MV-4-11 (cell line): ENCODE data around the gene CTNNA1.
A peak's percentile ranks its signal among the peaks of the same experiment; 100 is the strongest.

Experiments
- DNase-seq: peaks from one replicate; lab custom pipeline; 2025; lab: John Stamatoyannopoulos, UW

Gene CTNNA1

GRCh38 chr5:138949988-138950387 lies 196.8 kb downstream of the CTNNA1 start:
- DNase-seq, result no peak

DNA sequence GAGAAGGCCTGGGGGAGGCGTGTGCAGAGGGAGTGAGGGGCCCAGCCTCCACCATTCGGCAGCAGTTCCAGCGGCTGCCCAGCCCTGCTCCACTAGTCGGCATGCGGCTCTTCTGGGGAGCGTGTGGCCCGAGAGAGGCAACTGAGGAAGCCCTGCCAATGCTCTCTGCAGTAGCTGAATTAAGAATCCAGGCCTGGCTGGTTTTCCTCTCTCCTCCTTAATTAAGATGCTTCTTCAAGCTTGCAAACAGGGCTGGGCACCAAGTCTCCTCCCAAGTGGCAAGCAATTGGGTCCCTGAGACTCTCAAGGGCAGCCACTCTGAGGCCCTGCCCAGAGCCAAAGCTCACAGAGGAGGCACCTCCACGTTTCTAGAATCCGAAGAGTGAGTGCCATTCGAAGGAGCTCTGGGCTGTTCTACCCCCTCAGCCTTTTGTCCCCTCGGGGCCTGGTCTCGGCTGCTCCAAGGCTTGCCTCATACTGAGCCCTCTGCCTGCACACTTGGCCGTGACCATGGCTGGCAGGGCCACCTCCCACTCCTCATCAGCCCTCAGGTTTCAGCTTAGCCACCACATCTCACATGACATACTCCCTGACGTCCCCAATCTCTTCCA lies 197.3 kb downstream of the CTNNA1 start:
- DNase-seq, result no peak

DNA sequence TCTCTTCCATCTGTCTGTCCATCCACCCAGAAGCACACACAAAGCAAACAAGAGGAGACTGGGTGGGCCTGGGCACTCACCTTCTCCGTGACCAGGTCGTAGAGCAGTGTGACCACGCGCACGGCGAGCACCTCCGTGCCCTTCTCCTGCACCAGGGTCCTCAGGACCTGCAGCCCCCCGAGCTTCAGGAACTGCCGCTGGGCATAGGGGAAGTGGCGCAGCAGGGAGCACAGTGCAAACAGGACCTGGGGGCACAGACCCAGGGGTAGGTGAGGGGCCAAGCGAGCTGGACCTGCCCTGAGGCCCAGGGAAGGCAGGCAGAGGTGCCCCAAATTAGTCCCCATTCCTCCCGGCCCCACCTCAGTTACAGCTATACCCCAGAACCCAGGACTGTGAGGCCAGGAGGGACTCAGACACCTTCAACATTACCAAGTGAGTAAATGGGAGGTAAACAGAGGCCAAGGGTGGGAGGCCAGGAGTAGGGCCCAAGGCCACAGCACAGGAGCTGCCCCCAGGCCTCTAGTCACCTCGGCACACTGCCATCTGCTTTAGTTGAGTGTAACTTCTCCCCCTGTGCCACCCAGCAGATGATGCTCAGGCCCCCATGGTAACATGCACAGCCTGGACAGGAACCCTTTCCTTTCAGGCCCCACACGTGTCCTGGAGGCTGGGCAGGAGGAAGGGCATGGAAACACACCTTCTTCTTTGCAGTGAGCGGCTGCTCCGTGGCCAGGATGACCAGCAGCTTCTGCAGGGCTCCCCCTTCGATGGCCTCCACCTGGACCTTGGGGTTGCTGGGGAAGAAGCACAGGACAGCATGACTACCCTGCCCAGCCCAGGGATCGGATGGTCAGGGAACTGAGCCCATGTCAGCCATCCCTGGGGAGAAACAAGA lies 198.1 kb downstream of the CTNNA1 start:
- DNase-seq, result no peak

DNA sequence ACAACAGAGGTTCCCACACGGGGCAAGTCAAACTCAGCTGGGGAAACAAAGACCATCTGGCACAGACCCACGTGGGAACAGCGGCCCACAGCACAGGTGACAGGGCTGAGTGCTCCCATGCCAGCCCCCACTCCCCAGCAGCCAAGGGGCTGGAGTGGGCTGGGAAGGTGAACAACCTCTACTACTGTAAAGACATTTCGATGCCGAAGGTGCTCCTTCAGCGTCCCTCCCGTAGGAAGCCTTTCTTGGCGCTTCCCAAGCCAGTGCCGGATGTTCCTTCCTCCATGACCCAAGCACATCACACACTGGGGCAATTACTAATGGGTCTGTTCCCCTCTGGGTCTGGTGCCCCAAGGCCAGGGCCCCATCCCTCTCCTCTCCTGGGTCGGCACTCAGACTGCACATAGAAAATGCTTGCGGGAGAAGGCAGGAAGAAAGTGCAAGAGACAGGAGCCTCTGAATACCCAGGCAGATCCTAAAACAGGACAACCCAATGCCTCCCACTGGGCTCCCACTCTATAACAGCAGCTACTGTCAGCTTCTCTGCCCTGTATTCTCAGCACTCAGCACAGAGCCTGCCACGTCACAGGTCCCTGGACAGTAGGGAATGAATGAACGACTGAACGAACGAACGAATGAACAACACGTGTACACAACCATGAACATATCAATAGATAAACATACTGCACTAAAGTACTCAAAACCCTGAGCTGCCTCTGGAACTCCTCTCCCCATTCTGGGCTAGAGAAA lies 198.9 kb downstream of the CTNNA1 start:
- no peak for DNase-seq

DNA sequence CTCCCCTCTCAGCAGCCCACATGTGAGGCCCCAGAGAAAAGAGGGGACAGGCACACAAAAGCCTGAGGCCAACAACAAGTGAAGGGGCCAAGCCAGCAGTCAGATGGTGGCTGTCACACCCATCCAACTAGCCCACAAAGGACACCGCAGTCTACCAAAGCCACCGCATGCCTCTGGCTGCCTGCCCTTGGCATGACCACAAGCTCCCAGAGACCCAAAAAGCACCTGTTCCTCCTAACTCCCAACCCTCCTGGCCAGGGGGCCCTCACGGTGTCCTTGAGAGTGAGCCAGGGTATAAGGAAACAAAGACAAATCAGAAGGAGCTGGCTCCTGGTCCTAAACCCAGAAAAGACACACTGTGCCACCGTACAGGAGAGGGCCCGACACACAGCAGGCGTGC lies 199.7 kb downstream of the CTNNA1 start:
- no peak for DNase-seq

- peak; percentile 54 for DNase-seq
Measured at GRCh38 chr5:138953387-138954256, 200.4 kb downstream of the CTNNA1 start.

DNA sequence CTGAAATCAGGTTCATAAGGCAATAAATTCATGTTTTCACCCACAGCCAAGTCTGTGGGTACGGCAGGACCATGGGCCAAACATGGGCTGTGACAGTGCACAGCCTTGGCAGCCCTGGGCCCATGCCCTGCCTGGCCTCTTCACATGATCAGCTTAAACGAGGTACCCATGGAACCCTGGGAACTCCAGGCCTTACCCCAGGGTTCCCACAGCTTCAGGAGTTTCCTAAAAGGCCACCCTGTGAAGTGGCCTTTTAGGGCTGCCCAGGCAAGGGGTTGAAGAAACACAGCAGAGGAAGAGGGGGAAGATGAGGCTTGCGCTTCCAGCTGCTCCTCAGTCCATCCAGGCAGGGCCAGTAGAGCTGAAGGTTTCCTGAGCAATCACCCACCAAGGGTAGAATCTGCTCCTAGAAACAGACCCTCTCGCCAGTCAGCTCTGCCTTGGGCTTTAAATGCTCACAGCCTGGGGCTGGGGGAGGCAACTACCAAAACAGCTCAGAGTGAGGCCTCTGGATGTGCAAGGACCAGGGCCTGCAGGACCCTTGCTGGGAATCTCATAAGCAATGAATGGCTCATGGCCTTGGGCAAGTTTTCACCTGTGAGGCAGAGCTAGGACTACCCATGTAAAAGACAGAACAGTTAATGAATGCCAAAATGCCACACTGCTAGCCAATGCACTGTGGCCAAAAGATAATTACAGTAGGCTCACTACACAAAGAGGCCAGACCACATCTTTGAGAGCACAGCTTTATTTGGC lies 201.2 kb downstream of the CTNNA1 start:
- DNase-seq, result no peak

DNA sequence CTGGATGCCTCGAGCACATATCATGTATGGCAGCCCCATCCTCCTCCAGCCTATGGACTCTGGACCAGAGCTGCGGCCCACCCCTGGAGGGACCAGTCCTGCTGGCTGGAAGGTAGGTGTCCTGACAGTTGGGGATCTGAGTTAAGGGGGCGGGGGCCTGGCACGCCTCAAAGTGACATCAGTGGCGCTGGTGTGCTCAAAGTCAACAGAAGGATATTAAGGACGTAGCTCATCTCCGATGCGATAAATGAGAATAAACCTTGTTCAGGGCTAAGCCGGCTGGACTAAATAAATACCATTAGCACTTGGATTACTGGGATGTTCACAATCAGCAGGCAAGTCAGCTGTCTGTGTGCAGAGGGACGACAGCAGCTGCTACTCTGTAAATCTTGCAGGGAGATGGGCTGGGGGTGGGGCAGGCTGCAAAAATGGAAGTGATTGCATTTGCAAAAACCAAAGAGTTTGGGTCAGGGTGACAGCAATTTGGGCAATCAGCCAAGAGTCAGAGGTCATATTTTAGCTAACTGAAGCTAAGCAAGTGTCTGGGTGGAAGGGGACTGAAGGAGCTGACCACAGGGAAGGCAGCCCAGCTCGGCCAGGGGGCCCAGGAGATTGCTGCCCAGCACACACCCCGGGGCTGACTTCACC lies 201.9 kb downstream of the CTNNA1 start:
- peak; percentile 66 for DNase-seq

DNA sequence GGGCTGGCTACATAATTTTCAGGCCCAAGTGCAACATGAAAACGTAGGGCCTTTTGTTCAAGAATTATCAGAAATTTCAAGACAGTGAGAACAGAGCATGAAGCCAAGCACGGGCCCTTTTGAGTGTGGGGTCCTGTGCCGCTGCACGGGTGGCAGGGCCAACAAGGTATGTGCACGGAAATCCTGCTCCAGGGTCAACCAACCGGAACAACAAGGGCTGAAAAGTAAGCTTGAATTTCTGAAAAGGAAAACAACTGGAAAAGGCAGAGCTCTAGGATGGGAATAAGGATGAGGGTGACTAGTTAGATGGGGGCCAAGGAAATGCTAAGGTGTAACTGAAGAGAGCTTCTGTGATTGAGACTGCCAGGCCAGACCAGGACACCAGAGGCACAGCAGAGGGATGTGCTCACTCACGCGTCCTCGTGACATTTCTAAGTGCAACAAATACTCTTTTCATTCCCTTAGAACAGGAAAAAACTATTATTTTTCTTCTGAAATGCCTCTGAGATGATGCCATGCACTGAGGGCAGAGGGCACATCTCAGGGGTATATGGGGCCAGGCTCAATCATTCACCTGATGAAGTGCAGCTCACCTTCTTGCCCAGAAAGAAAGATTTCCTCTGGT lies 202.6 kb downstream of the CTNNA1 start:
- no peak for DNase-seq

DNA sequence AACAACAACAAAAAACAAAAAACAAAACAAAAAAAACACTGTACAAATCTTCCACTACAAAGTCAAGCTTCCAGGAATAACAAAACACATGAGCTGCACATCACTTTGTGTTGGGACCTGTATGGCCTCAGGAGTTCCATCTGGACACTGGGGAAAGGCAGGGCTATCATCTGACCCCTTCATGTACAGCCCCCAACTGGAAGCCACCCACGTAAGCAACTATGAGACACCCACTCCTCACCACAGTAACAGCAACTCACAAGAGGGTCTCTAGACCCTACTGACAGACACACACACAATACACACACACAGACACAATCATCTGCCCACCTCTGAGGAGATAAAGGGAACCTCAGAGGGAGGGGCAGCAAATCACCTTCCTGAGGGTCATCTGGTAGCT lies 203.6 kb downstream of the CTNNA1 start:
- no peak for DNase-seq

DNA sequence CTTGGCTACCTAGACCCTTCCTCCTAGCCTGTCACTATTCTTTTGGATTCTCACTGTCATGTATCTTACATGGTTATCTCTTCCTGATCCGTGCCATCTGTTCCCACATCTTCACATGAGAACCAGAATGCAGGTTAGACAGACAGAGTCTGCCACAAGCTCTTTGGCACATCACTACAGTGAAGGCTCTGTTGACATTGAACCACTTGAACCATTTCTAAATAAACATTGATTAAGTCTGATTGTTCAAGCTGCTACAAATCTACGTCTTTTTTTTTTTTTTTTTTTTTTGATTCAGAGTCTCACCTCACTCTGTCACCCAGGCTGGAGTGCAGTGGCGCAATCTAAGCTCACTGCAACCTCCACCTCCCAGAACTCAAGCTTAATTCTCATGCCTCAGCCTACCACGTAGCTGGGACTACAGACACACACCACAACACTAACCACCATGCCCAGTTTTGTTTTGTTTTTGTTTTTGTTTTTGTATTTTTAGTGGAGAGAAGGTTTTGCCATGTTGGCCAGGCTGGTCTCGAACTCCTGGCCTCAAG lies 207.0 kb downstream of the CTNNA1 start:
- DNase-seq, result no peak

- no peak for DNase-seq
Measured at GRCh38 chr5:138961221-138961620, 208.0 kb downstream of the CTNNA1 start.

DNA sequence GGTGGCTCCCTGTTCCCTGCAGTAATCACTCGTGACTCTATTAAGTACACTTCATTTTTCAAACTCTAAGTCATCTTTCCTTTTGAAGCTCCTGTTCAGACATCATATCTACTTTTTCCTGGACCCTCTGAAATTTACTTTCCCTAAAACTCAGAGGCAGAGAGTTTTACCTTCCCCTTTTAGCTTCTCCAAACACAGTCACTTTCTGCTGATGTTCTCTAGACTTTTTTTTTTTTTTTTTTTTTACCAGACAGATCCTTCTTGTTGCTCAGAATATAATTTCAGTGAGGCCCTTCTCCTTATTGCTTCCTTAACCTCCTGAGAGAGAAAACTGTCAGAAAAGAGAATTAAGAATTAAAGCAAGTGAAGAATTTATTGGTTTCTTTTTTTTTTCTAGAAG lies 208.5 kb downstream of the CTNNA1 start:
- DNase-seq, result no peak

DNA sequence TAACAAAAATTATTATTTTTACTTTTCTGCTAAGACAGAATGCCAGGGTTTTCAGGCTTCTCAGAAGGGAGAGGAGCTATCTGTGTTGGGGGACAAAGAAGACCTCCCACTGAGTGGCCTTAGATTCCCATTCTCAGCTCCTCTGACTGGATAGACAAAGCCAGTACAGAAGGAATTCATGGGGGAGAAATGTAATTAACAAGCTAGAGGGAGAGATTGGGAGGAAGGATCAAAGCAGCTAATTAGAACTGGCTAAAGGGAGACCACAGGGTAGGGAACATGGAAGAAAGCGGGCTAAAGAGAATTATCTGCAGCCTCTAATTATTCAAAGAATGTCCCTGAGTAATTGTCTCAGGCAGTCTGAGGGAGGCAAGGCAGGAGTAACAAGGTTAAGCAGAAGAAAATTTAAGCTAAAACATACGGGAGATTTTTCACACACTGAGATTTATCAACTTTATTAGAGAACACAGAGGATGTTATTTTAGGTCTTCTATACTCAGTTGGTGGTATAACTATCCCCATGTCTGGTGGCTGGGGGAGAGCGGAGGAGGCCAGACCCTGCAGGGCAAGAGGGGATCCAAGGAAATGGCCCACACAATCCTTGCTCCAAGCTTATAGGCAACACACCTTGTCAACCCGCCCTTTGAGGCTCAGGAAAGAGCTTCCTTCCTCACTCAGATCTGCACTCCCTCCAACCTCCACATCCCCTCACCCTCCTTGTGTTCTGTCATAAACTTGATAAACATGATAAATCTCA lies 209.6 kb downstream of the CTNNA1 start:
- no peak for DNase-seq

DNA sequence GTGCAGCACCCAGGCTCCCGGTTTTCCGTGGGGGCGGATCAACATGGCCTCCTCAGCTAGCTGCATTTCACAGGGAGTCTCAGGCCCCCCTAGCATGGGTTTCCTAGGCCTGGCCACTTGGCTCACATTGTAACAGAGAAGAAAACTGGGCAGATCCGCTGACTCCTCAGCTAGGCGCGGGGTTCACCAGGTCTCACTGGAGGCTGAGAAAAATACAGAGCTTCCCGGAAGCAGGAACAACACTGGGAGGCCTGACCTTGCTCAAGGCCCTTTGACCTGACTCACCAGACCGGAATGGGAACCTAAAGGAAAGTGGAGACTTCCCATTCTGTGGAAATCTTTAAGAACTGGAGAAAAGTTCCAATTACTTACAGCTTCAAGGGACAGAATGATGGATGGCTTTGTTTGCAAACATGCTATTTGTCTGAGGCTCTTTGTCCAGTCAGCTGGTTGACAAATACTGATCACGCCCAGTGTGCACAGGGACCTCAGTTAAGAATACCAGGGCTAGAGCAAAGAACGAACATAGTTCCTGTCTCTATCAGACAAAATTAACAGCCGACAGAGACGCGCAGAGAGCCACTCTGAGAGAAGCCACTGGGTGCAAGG lies 210.6 kb downstream of the CTNNA1 start:
- no peak for DNase-seq

GRCh38 chr5:138964647-138965201 lies 211.5 kb downstream of the CTNNA1 start:
- DNase-seq, result no peak

DNA sequence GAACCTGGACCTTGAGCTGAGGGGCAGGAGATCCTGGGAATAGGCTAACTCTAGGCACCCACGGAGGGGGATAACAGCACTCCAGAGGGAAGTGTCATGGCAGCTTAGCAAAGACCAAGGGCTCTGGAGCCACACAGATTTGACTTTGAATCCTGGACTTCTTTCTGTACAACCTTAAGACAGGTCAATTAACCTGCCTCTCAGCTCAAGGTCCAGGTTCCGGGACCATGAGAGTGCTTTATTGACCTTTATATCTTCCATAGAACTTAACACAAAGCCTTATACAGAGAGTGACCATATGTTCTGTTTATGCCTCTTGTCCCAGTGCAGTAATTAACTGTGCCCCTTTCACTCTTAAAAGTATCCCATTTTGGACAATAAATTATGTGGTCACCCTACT lies 212.4 kb downstream of the CTNNA1 start:
- no peak for DNase-seq

- no peak for DNase-seq
Measured at GRCh38 chr5:138966236-138966985, 213.2 kb downstream of the CTNNA1 start.
